Left colon (tissue), 2 donors: ENCODE results near the gene ATXN1. TPM values are rescaled to one million over a fixed set of nuclear protein-coding genes. Genes with fewer than 3 reads are reported as not detected.

Experiments
- ATAC-seq: fragments of 200-7000 bp; cut with Tn5 transposase; one replicate; pipeline ENCODE4 v1.9.1; 2020; ENCODE audit warnings: mild to moderate bottlenecking, moderate library complexity
- DNase-seq, 2 donors: peaks; one replicate each; pipeline ENCODE4 v3.0.0-alpha.2; 2020
- intact Hi-C, 2 donors: fragments of 100-400 bp; cut with DNase I in 1 of 2; cut with micrococcal nuclease in 1 of 2; formaldehyde crosslinking; loops; one replicate each; pipeline versions ENCODE4 v1.11.2 to v1.14.0; 2022; cut with DNase I, micrococcal nuclease
- total RNA-seq, 2 donors: library from RNA; stranded (reverse); fragmentation: NEBNext Ultra II Directional; extraction: Animal tissue kit (Norgen Biotek cat#: 25700); gene quantifications; one replicate each; pipeline ENCODE4 v1.2.1, GENCODE V29; 2021
- donor health status: DM: no; HTN: no; CAD: no.
- donor health status: DM: yes; HTN: yes; CAD: no.

The ATXN1 gene
- total RNA-seq, 2 donors from 2014 or later, result 26.9 to 55.1 TPM

GRCh38 chr6:16766043-16766536 is 4.8 kb upstream of the ATXN1 start:
- no peak for DNase-seq
- no peak for ATAC-seq
- intact Hi-C loops, result loop anchor here in 1 of 2 donors (5.0 kb wide), 1 partner anchor 259 kb away; no protein-coding TSS in a partner anchor

- ATAC-seq (no peak), DNase-seq (no peak)
- intact Hi-C loops, result loop anchor here in 1 of 2 donors (5.0 kb wide), 1 partner anchor 258 kb away; no protein-coding TSS in a partner anchor
Measured at GRCh38 chr6:16765235-16765634, 4.0 kb upstream of the ATXN1 start.

- intact Hi-C loops, result no loop called here
- no peak for ATAC-seq
- no peak for DNase-seq
Measured at GRCh38 chr6:16764188-16764950, 3.1 kb upstream of the ATXN1 start.

GRCh38 chr6:16762550-16763477 is 1.6 kb upstream of the ATXN1 start:
- intact Hi-C loops, result no loop called here
- ATAC-seq (peak; percentile 32), DNase-seq (peak; percentile 73 to 79)

GRCh38 chr6:16762268-16762549 is 949 bp upstream of the ATXN1 start:
- peak; percentile 0 for ATAC-seq
- DNase-seq, result no peak
- intact Hi-C loops, result no loop called here

- ATAC-seq (peak; percentile 58), DNase-seq (peak; percentile 91 to 92)
- intact Hi-C loops, result no loop called here
Measured at GRCh38 chr6:16761471-16762267, 409 bp upstream of the ATXN1 start.

GRCh38 chr6:16759646-16760515 is 1.4 kb downstream of the ATXN1 start:
- peak; percentile 71 for ATAC-seq
- intact Hi-C loops, result no loop called here
- DNase-seq, result peak; percentile 91 to 94

- peak in 1 of 2 donors; percentile 29 for DNase-seq
- no peak for ATAC-seq
- intact Hi-C loops, result no loop called here
Measured at GRCh38 chr6:16759181-16759645, 2.0 kb downstream of the ATXN1 start.

- no peak for ATAC-seq
- intact Hi-C loops, result no loop called here
- peak in 1 of 2 donors; percentile 24 for DNase-seq
Measured at GRCh38 chr6:16758163-16758975, 2.9 kb downstream of the ATXN1 start.

- DNase-seq (no peak), ATAC-seq (no peak)
- intact Hi-C loops, result no loop called here
Measured at GRCh38 chr6:16757332-16757731, 3.9 kb downstream of the ATXN1 start.

- ATAC-seq, result no peak
- intact Hi-C loops, result no loop called here
- no peak for DNase-seq
Measured at GRCh38 chr6:16756660-16757255, 4.5 kb downstream of the ATXN1 start.

- intact Hi-C loops, result no loop called here
- DNase-seq (no peak), ATAC-seq (no peak)
Measured at GRCh38 chr6:16755544-16755943, 5.7 kb downstream of the ATXN1 start.

- intact Hi-C loops, result no loop called here
- DNase-seq, result no peak
- ATAC-seq, result peak; percentile 75
Measured at GRCh38 chr6:16754876-16755275, 6.4 kb downstream of the ATXN1 start.

GRCh38 chr6:16754274-16754673 is 7.0 kb downstream of the ATXN1 start:
- DNase-seq (no peak), ATAC-seq (no peak)
- intact Hi-C loops, result no loop called here

- ATAC-seq (no peak), DNase-seq (no peak)
- intact Hi-C loops, result no loop called here
Measured at GRCh38 chr6:16753341-16753740, 7.9 kb downstream of the ATXN1 start.

- DNase-seq (no peak), ATAC-seq (peak; percentile 75)
- intact Hi-C loops, result no loop called here
Measured at GRCh38 chr6:16752206-16752866, 8.9 kb downstream of the ATXN1 start.
